ENCODE results near the gene MAN1C1. TPM values are rescaled to one million over a fixed set of nuclear protein-coding genes. Genes with fewer than 3 reads are reported as not detected.
A peak's percentile ranks its signal among the peaks of the same experiment; 100 is the strongest.

The MAN1C1 gene
- total and polyA plus RNA-seq, 9 of the 15 experiments (the other 6 are each of a cell fraction or from before 2014, with no cell fraction given), result 0.04 to 0.44 (median 0.10) TPM; not detected in 3

GRCh38 chr1:25820247-25821111 lies 203.9 kb downstream of the MAN1C1 start (continued):
- no peak for TF ChIP-seq ZNF280B (CRISPR knock-in tag; IDR thresholded peaks at IDR 0.05)
- no peak for TF ChIP-seq TEAD2 (tag; IDR thresholded peaks at IDR 0.05)
- TF ChIP-seq ZNF395 (CRISPR knock-in tag; IDR thresholded peaks at IDR 0.05), result peak; percentile 76
- no peak for TF ChIP-seq SREBF1 (IDR thresholded peaks at IDR 0.05; ENCODE audit: borderline replicate concordance, low read depth, low read length)
- no peak for TF ChIP-seq VEZF1 (CRISPR knock-in tag; IDR thresholded peaks at IDR 0.05)
- no peak for TF ChIP-seq TFAM (CRISPR knock-in tag; conservative IDR thresholded peaks at IDR 0.05)
- TF ChIP-seq CEBPZ (IDR thresholded peaks at IDR 0.05; ENCODE audit: borderline replicate concordance, low read depth, low read length), result no peak
- TF ChIP-seq MYBL2 (IDR thresholded peaks at IDR 0.05; ENCODE audit: low read depth), result no peak
- TF ChIP-seq MYBL2 (CRISPR knock-in tag; IDR thresholded peaks at IDR 0.05; ENCODE audit: borderline replicate concordance), result no peak
- TF ChIP-seq TBL1XR1 (IDR thresholded peaks at IDR 0.05; ENCODE audit: low read length in 2 of 2), result no peak; a peak in 1 of 4 replicates
- peak in 1 of 2 experiments; percentile 33; a peak in 1 of 4 replicates for TF ChIP-seq MNT (conservative IDR thresholded peaks at IDR 0.05)
- peak; percentile 31 for TF ChIP-seq POLR2H (tag; IDR thresholded peaks at IDR 0.05; ENCODE audit: low read depth)
- TF ChIP-seq JUN (IDR thresholded peaks at IDR 0.05; ENCODE audit: borderline replicate concordance, low read depth, low read length), result no peak
- no peak for TF ChIP-seq JUN (CRISPR knock-in tag; IDR thresholded peaks at IDR 0.05; ENCODE audit: borderline replicate concordance)
- no peak for TF ChIP-seq ZNF124 (CRISPR knock-in tag; IDR thresholded peaks at IDR 0.05)
- TF ChIP-seq KAT8 (IDR thresholded peaks at IDR 0.05; ENCODE audit: low read depth), result no peak
- TF ChIP-seq TRIM24 (IDR thresholded peaks at IDR 0.05), result no peak
- no peak for TF ChIP-seq ZNF324 (CRISPR knock-in tag; IDR thresholded peaks at IDR 0.05)
